Measurements from ENCODE around the gene DMP1.

DMP1 gene, protein sequence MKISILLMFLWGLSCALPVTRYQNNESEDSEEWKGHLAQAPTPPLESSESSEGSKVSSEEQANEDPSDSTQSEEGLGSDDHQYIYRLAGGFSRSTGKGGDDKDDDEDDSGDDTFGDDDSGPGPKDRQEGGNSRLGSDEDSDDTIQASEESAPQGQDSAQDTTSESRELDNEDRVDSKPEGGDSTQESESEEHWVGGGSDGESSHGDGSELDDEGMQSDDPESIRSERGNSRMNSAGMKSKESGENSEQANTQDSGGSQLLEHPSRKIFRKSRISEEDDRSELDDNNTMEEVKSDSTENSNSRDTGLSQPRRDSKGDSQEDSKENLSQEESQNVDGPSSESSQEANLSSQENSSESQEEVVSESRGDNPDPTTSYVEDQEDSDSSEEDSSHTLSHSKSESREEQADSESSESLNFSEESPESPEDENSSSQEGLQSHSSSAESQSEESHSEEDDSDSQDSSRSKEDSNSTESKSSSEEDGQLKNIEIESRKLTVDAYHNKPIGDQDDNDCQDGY

DNA sequence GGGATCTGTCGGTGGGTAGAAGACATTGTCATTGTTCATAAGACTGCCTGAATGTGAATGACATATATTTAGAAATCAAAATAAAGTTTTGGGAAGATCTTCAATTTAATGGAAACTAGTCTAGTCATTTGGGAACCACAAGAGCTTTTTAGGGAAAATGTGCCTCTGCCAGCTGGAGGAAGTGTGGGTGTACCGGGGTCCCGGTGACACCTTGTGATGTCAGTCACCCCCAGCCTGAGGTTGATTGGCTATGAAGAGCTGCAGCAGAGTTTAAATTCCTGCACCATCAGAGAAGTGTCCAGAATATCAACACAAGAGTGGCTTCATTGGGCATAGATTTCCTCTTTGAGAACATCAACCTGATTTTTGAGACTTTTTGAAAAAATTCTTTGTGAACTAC lies at the start of gene DMP1:
Gene DMP1 (plus strand): TSS at position 301 of the 400 bp plus-strand sequence. CDS start 6,213 bp downstream, outside the sequence.
- no peak for DNase-seq (ENCODE audit: low read depth in 1 of 2, low spot score in 1 of 2)

DNA sequence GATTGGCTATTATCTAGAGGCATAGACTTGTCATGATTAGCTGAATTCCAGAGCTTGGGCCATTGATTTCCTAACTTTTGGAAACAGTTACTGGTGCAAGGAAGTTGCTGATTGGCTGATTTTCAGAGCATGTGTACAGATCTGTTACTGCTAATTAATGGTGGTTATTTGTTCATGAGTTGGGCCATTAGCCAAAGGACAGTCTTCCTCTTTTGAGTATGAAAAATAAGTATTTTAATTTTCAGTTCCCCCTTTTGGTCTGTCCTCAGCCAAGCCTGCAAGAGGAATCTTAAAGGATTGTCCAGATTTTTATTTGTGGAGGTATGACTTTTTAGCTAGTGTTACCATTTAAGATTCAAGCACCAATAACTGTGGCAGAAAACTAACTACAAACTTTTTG lies 48.7 kb upstream of the DMP1 start:
- no peak for DNase-seq (ENCODE audit: low read depth in 1 of 2, low spot score in 1 of 2)

DNA sequence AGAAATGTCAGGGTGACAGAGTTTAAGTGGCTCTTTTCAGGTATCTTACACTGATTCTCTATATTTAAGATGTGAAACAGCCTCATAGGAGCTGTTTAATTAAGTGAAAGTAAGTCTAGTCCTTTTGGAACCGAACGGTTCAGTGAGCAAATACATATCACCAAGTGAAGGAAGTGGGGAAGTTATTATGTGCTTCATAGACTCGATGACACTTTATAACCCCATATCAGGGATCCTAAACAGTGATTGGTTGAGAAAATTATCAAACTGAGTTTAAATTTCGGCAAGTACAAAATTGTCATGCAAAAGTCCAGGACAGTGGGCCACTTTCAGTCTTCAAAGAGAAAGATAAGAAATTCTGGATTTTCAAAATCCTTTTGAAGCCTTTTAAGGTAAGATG lies 41.9 kb upstream of the DMP1 start, which contains the start of gene DSPP:
Gene DSPP (plus strand): TSS at position 301 of the 400 bp plus-strand sequence. CDS start 2,380 bp downstream, outside the sequence.
- DNase-seq (ENCODE audit: low read depth in 1 of 2, low spot score in 1 of 2): no peak

DNA sequence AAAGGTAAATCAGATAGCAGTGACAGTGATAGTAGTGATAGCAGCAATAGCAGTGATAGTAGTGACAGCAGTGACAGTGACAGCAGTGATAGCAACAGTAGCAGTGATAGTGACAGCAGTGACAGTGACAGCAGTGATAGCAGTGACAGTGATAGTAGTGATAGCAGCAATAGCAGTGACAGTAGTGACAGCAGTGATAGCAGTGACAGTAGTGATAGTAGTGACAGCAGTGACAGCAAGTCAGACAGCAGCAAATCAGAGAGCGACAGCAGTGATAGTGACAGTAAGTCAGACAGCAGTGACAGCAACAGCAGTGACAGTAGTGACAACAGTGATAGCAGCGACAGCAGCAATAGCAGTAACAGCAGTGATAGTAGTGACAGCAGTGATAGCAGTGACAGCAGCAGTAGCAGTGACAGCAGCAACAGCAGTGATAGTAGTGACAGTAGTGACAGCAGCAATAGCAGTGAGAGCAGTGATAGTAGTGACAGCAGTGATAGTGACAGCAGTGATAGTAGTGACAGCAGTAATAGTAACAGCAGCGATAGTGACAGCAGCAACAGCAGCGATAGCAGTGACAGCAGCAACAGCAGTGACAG lies 35.7 kb upstream of the DMP1 start:
- DNase-seq (ENCODE audit: low read depth in 1 of 2, low spot score in 1 of 2): no peak

DNA sequence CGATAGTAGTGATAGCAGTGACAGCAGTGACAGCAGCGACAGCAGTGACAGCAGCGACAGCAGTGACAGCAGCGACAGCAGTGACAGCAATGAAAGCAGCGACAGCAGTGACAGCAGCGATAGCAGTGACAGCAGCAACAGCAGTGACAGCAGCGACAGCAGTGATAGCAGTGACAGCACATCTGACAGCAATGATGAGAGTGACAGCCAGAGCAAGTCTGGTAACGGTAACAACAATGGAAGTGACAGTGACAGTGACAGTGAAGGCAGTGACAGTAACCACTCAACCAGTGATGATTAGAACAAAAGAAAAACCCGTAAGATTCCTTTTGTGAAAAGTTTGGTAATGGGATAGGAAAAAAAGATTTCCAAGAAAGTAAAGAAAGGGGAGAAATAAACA lies 33.8 kb upstream of the DMP1 start:
- DNase-seq (ENCODE audit: low read depth in 1 of 2, low spot score in 1 of 2): no peak

DNA sequence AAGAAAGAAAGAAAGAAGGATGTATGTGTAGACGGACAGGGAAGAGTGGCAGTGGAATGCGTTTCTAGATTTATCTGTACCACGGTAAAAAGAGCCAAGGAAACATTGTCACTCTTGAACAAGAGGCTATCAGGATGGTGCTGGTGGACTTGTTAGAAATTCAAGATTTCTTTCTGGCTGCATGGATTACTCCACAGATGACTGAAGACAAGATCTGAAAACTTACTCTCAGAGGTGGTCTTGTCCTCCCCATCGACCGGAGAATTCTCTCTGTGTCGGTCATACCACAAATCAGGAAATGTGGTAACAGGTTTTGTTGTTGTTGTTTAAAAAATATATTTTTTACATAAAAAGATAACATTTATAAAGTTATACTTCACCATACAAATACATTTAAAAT lies 30.0 kb upstream of the DMP1 start:
- no peak for DNase-seq (ENCODE audit: low read depth in 1 of 2, low spot score in 1 of 2)

DNA sequence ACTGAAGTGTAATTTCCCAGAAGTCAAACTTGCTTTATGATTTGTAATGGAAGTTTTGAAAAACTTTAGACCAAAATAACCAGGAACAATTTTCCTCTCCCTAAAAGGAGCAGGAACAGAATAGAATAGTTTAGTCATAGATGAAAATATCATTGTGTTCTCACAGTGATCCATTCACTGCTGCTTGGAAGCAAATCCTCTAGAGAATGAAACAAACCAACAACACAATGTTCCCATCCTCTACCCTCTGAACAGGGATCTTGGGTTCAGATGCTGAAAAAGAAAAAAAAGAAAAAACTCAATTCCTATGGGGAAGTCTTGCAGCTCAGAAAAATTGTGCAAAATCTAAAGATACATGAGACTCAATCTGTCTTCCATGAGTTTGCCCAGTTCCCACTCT lies 29.6 kb upstream of the DMP1 start:
- DNase-seq (ENCODE audit: low read depth in 1 of 2, low spot score in 1 of 2): no peak

DNA sequence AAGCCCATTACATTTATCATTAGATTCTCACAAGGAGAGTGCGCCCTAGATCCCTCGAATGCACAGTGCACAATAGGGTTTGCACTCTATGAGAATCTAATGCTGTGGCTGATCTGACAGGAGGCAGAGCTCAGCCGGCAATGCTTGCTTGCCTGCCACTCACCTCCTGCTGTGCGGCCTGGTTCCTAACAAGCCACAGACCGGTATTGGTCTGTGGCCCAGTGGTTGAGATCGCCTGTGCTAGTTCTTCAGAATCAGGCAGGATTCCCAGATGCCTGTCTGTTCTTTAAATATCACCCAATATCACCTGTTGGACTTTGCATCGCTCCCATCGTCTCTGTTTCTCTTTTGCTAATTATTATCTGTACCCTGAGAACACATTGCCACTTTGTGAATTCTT lies 27.8 kb upstream of the DMP1 start:
- no peak for DNase-seq (ENCODE audit: low read depth in 1 of 2, low spot score in 1 of 2)

DNA sequence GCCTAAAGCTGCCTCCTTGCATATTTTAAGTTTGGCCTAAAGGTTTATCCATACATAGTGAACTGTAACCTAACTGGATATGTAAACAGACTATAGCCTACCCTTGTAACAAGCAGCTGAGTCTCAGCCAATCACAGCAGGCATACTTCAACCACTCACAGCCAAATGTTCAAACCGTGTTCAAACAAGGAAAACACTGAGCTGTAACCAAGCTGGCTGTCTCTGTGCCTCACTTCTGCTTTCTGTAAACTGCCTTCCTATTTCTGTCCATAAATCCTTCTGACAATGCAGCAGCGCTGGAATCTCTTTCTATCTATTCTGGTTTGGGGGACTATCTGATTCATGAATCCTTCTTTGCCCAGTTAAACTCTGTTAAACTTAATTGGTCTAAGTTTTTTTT lies 25.4 kb upstream of the DMP1 start:
- DNase-seq (ENCODE audit: low read depth in 1 of 2, low spot score in 1 of 2): no peak

DNA sequence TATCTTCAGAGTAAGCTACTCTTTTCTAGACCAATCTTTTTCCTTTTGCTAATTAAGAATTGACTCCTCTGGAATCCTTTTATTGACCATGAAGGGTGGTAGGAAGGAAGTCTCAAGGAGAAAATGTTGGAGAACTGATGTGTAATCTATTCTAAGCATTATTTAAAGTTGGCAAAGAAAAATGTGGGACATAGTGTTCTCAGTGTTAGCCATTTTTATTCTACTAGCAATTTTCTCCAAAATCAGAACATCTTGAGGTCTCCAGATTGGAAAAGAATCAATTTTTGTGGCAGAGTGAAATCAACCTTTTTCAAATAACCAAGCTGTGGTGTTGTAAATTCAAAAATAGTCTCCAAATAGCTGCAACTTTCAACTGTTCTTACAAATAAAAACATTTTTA lies 18.4 kb upstream of the DMP1 start:
- DNase-seq (ENCODE audit: low read depth in 1 of 2, low spot score in 1 of 2): no peak

DNA sequence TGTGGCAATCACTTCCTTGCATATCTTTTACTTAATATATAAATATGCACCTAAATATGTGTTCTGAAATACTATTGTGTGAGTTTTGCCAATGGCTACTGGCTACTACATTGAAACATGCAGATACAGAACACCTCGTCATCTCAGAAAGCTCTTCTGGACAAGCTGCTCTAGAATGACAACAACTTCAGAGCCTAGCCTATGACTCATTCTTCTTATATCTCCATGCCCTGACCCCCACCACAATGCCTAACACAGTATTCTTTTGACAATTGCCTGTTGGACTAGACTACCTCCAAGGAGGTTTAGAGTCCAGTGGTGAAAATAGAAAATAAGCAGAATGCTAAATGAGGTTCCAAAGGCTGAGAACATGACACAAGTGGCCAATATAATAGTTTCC lies 17.6 kb upstream of the DMP1 start:
- no peak for DNase-seq (ENCODE audit: low read depth in 1 of 2, low spot score in 1 of 2)

DNA sequence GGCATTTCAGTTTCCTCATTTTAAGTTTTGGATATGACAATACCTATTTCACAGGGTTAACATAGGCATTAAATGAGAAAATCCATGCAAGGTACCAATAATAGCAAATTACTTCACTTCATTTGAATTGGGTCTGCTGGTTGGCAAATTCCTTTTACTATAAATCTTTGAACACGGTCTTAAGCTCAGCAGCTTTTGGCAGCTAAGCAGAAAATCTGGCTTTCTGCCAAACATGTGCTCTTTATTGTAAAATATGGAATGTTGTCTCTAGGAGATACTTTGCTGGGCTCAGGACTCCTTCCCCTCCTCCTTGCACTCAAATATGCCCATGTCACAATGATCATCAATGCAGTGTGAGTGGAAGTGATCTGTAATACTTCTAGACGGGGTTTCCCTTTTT lies 16.8 kb upstream of the DMP1 start:
- no peak for DNase-seq (ENCODE audit: low read depth in 1 of 2, low spot score in 1 of 2)

DNA sequence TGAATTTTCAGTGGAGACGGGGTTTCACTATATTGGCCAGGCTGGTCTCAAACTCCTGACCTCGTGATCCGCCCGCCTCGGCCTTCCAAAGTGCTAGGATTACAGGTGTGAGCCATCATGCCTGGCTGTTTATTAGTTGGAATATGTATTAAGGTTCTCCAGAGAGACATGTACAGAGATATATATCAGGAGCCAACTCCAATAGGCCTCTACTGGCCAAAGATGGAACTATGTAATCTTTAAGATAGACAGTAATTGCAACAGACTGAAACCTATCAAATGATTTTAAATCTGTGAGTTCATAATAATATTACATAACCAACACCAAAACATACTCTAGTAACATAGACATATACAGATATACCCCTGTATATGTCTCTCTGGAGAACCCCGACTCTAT lies 5.8 kb upstream of the DMP1 start:
- no peak for DNase-seq (ENCODE audit: low read depth in 1 of 2, low spot score in 1 of 2)

DNA sequence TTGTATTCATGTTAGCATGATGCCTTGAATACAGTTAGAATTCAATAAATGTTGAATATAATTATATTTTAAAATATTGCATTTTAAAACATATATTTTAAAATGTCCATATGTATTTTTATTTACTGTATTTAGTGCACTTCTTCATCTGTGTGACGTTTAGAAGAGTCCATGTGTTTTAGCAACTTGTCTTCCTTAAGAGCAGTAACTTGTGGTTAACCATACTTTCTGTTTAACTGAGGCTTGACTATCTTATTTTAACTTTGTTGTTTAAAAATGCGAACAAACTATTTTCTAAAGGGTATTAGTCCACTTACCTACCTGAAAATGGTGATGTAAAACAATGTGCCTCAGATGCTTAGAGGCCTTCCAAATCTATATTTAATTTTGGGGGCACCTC lies 858 bp downstream of the DMP1 start:
- DNase-seq (ENCODE audit: low read depth in 1 of 2, low spot score in 1 of 2): no peak

DNA sequence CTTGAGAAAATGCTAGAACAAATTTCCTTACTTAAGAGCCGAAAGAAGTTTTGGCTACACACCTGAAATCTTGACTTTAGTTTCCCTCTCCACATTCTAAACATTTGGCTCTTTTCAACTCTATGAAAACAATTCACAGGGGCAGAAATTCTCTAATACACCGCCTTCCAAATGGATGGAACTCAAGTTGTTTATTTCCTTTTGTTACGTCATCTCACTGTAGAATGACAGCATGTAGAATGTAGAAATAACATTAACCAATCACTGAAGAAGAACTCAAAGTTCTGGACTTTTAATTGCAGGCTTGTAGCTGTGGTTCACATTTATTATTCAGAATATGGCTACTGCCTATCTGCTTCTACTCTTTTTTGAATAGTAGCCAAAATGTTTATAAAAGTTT lies 1.9 kb downstream of the DMP1 start:
- no peak for DNase-seq (ENCODE audit: low read depth in 1 of 2, low spot score in 1 of 2)

DNA sequence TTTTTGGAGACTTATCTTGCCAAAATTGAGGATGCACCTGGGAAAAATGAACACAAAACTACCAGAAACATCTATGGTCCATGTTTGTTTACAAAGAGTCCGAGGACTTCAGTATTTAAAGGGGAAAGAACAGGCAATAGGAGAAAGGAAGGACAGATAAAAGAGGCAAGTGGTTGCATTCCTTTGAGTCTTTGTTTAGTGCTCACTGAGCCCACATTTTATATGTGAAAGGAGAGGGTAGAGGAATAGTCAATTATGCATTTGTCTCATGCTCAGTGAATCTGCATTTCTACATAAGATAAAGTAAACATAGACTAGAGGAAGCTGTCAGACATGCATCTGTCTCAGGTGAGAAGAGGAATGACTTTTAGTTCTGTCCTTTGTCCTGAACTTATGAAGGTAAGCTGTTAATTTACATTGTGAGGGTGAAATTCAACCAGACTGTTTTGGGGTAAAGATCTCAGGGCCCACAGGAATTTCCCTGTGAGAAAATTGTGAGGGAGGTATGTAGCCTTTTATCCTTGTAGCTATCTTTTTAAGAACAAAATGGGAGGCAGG lies 4.5 kb downstream of the DMP1 start:
- DNase-seq (ENCODE audit: low read depth in 1 of 2, low spot score in 1 of 2): no peak

DNA sequence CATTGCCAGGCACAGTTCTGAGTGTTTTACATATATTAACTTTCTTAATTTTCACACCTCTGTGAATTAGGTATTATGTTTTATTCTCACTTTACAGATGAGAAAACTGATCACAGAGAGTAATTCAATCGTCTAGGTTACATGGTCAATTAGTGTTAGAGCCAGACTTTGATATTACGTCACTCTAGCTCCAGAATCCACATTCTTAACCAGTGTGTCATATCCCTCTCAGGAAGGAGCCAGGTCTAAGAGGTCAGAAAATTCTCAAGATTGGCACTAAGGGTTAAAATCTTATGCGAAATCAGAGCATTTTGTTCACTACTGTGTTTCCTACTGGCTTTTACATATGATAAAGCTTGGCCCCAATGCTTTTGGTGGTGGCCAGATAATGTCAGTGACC lies 7.4 kb downstream of the DMP1 start:
- no peak for DNase-seq (ENCODE audit: low read depth in 1 of 2, low spot score in 1 of 2)

DNA sequence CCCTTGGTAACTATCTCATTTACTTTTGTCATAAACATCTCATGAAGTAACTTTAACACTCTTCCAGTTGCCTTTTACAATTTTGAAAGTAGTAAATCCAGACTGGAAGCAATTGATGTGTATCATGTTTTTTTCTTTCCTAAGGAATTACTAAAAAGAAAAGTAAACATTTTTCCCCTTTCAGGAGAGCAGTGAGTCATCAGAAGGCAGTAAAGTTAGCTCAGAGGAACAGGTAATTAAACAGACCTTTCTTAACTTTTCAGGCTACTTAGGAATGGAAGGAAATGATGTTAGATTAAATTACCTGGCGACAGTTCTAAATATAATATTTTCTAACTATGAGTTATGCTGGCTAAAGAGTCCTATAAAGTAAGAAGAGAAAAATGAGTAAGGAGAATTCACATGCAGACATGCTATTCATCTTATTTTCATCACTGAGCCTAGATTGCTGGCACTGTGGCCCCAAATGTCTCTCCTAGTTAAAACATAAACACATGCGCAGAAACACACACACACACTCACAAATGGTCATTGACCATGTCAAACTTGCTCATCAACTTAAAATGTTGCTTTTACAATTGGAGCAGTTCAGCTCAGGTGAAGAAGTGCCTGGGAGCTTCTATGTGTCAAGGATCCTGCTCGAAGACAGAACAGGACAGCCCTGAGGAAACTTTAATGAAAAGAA lies 9.3 kb downstream of the DMP1 start:
- no peak for DNase-seq (ENCODE audit: low read depth in 1 of 2, low spot score in 1 of 2)

DNA sequence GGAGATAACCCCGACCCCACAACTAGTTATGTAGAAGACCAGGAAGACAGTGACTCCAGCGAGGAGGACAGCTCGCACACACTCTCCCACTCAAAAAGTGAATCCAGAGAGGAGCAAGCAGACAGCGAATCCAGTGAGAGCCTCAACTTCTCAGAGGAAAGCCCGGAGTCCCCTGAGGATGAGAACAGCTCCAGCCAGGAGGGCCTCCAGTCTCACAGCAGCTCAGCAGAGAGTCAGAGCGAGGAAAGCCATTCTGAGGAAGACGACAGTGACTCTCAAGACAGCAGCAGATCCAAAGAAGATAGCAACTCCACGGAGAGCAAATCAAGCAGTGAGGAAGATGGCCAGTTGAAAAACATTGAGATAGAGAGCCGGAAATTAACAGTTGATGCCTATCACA lies 12.8 kb downstream of the DMP1 start:
- DNase-seq (ENCODE audit: low read depth in 1 of 2, low spot score in 1 of 2): no peak

DNA sequence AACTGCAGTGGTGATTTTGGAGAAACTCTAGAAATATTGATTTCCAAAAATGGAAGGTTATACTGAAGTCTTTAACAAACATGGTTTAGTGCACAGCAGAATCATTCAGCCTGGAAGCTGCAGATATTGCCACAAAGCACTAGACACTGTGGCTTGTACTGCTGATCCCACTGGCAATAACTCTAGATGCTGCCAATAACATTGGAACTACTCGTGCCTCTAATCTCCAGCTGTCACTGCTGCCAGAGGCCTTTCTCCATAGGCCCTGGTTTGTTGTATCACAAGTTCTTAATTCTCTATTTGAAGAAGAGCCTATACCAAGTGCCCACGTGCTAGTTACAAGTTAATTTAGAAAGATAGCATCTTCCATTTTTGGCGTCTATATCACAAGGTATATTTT lies 19.3 kb downstream of the DMP1 start:
- no peak for DNase-seq (ENCODE audit: low read depth in 1 of 2, low spot score in 1 of 2)

DNA sequence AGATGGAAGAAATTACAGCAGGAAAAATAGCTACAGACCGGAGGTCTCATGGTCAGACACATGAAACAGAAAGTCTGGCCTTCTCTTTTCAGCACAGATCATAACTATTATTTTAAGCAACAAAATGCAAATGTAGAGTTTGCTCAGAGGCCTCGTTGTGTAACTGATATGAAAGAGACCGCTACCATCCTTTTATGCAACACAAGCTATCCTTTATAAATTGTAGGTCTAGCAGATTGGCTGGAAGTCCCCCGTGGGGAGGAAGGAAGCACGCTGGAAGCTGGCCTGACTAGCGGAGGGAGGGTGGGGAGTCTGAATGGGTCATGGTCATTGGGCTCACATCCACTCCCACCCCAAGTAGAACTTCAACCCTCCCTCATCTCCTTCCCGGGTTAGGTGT lies 27.7 kb downstream of the DMP1 start:
- no peak for DNase-seq (ENCODE audit: low read depth in 1 of 2, low spot score in 1 of 2)
